AG09319 (cell line): ENCODE data around the gene DNAJC5.
"Not testable (repeated sequence)": the region's sequence is repeated elsewhere in the genome, so short reads cannot be mapped to it uniquely, and the experiment has no call there.

Experiments used
- DNase-seq: peaks from one replicate; pipeline ENCODE4 v3.0.0-alpha.2; 2010; ENCODE audit warnings: low read depth; ENCODE audit errors: extremely low read depth
- CTCF ChIP-seq: IDR thresholded peaks from 2 replicates; pipeline ENCODE4 v1.5.1; 2011; ENCODE audit warnings: low read depth, mild to moderate bottlenecking, inconsistent platforms, low read length, moderate library complexity

Gene DNAJC5

DNA sequence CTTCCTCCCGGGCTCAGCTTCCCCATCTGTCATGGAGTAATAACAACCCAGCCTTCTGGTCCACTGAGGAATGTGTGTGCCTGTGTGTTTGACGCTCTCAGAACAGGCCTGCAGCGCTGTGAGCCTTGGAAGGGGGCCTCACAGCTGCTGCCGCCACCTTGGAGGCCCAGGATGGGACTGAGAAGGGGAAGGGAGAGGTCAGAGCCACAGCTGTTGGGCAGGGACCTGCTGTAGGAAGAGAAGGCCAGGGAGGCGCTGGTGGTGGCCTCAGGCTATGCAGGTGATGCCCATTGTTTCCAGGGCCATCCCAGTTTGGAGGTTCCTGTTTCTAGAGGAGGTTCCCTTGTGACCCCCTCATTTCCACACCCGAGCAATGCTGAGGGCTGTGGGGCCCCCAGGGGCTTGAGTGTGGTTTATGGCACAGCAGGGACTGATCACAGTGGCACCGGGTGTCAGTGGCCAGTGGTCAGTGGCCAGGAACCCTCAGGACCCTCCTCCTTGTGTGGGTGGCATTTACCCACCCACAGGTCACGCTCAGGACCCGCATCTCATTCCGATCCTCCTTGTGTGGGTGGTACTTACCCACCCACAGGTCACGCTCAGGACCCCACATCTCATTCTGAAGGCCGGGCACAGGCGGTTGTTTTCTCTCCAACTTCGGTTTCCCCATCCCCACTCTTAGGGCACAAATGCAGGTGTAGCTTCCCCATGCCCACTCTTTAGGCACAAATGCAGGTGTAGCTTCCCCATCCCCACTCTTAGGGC lies 15.8 kb upstream of the DNAJC5 start:
- no peak for DNase-seq
- TF ChIP-seq CTCF = no peak

- not testable (repeated sequence) for DNase-seq
Observed at GRCh38 chr20:63880901-63881300, 14.0 kb upstream of the DNAJC5 start.

DNA sequence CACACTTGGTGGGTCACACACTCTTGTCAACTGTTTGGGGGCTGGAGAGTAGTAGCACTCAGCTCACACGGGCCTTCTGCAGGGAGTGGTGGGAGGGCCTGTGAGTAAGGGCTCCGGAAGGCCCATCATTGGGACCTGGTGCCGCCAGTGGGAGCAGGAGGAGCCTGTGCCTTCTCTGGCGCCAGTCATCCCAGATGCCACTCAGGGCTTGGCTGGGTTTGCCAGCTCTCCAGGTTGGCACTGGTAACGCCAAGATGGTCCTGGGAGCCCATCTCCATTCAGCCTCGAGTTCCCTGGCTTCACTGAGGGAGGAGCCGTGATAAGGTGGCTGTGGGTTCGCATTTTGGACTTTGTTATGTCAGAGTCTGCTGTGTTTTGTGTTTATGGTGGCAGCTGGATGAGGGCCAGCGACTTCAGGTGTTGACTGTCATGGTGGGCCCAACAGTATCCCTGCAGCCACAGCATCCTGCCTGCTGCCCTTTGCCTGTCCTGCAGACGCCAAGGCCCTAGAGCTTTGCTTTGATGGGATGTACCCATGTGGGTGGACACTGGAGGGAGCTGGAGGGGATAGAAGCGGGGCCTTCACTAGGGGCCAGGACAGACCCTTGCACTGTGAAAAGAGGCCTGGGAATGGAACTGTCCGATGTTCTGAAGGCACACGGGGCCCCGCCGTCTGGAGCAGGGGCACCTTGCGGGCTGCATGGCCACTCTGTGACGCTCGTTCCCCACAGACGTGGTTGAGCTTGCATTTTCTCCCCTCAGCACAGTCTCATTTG lies 13.3 kb upstream of the DNAJC5 start:
- no peak for DNase-seq
- TF ChIP-seq CTCF = no peak

GRCh38 chr20:63882257-63883200 lies 12.4 kb upstream of the DNAJC5 start:
- DNase-seq = no peak
- TF ChIP-seq CTCF = no peak

- DNase-seq = no peak
- no peak for TF ChIP-seq CTCF
Observed at GRCh38 chr20:63883201-63883593, 11.7 kb upstream of the DNAJC5 start.

DNA sequence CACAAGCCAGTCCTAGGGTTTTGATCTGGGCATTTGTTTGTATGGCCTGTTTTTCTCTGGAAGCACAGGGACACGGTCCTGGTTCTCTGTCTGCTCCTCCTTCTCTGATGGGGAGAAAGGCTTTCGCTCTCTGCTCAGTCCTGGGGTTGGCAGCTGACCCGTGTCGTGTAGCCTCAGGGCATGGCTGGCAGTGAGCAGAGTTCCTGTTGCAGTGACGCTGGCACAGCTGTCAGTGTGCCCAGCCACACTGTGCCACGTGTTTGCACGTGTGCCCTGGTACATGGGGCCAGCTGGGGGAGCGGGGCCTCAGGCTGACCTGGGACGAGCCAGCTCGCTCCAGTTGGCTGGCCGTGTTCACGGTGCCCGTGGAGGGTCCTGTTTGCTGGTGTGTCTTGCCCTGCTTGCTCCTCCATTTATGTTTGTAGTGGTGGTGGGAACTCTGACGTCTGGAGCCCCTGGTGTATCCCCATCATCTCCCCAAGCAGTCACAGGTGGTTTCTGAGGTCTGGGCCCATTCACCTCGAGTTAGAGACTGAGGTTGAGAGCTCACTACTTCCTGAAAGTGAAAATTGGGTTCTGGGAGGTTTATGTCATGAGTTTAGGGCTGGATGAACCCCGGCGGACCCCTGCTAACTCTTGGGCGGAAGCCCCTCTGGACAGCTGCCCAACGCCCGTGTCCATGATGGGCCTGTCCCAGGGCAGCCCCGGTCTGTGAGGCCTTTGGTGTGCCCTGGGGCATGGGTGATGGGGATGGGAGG lies 10.2 kb upstream of the DNAJC5 start:
- no peak for TF ChIP-seq CTCF

More for the DNA sequence above, 10.2 kb upstream of the DNAJC5 start:
- DNase-seq = no peak
